Fibroblast of lung (primary cell): Measurements from ENCODE around the gene PDZD2. TPM values are rescaled to one million over a fixed set of nuclear protein-coding genes. Genes with fewer than 3 reads are reported as not detected.
A peak's percentile ranks its signal among the peaks of the same experiment; 100 is the strongest.

Source experiments
- DNase-seq, 2 donors: peaks; one replicate each; pipeline versions ENCODE4 v3.0.0 to v3.0.0-alpha.2; 2010; ENCODE audit warnings: low read depth in 2 of 2
- H2AFZ ChIP-seq: 2 replicates; pipeline ENCODE4 v1.5.1; 2012; ENCODE audit warnings: low read length, control low read depth, inconsistent platforms
- H3K27ac ChIP-seq: 2 replicates; pipeline ENCODE4 v1.5.1; 2011; ENCODE audit warnings: low read length, control low read depth; ENCODE audit not compliant: insufficient read depth
- H3K27me3 ChIP-seq: 2 replicates; pipeline ENCODE4 v1.5.1; 2011; ENCODE audit warnings: mild to moderate bottlenecking, low read length; ENCODE audit not compliant: control insufficient read depth, insufficient read depth
- H3K36me3 ChIP-seq: 2 replicates; pipeline ENCODE4 v1.5.1; 2011; ENCODE audit warnings: low read length; ENCODE audit not compliant: control insufficient read depth, insufficient read depth
- H3K4me1 ChIP-seq: 2 replicates; pipeline ENCODE4 v1.5.1; 2011; ENCODE audit warnings: low read length; ENCODE audit not compliant: control insufficient read depth, insufficient read depth; ENCODE audit errors: extremely low read depth
- H3K4me2 ChIP-seq: 2 replicates; pipeline ENCODE4 v1.5.1; 2011; ENCODE audit warnings: low read length, control low read depth; ENCODE audit not compliant: insufficient read depth; ENCODE audit errors: extremely low read depth
- H3K4me3 ChIP-seq, 4 experiments: fragments of 200-600 bp in 1 of 4; sonication (generic) in 1 of 4; replicated peaks in 1 of 4; 2 replicates each; pipeline ENCODE4 v1.5.1; 2011 to 2016; ENCODE audit warnings: low read length in 4 of 4, low read depth in 3 of 4, mild to moderate bottlenecking in 3 of 4, control low read depth in 2 of 4, inconsistent platforms in 1 of 4, mixed read lengths in 1 of 4; ENCODE audit not compliant: insufficient read depth in 1 of 4; ENCODE audit errors: control extremely low read depth in 1 of 4
- H3K79me2 ChIP-seq: 2 replicates; pipeline ENCODE4 v1.5.1; 2012; ENCODE audit warnings: mild to moderate bottlenecking, low read length, inconsistent platforms; ENCODE audit not compliant: control insufficient read depth, insufficient read depth
- H3K9ac ChIP-seq: 2 replicates; pipeline ENCODE4 v1.5.1; 2011; ENCODE audit warnings: mild to moderate bottlenecking, low read length, control low read depth; ENCODE audit not compliant: insufficient read depth
- H3K9me3 ChIP-seq: 2 replicates; pipeline ENCODE4 v1.5.1; 2012; ENCODE audit warnings: low read depth, low read length; ENCODE audit not compliant: control insufficient read depth, insufficient read depth
- H4K20me1 ChIP-seq: 2 replicates; pipeline ENCODE4 v1.5.1; 2011; ENCODE audit warnings: low read length; ENCODE audit not compliant: control insufficient read depth, insufficient read depth; ENCODE audit errors: extremely low read depth
- CTCF ChIP-seq, 2 donors: IDR thresholded peaks in 1 of 2; conservative IDR thresholded peaks in 1 of 2; 1 replicate in 1 of 2; 2 replicates in 1 of 2; pipeline ENCODE4 v1.5.1; 2011 to 2012; ENCODE audit warnings: low read length in 2 of 2, control low read depth in 1 of 2, inconsistent platforms in 1 of 2, low read depth in 1 of 2, mild to moderate bottlenecking in 1 of 2
- EZH2 ChIP-seq: IDR thresholded peaks from 2 replicates; pipeline ENCODE4 v1.5.1; 2012; ENCODE audit warnings: low read length, control low read depth, mild to moderate bottlenecking; ENCODE audit errors: missing control alignments
- polyA plus RNA-seq, 2 donors: library from polyadenylated mRNA; depleted of rRNA in 1 of 2; stranded (reverse) in 1 of 2; unstranded in 1 of 2; fragments of >200 nt; gene quantifications; 2 replicates each; pipeline ENCODE4 v1.2.1, GENCODE V29; 2011 to 2012; ENCODE audit warnings: missing spikeins in 1 of 2
- total RNA-seq: library from RNA; depleted of rRNA; stranded (reverse); fragments of >200 nt; gene quantifications from 2 replicates; pipeline ENCODE4 v1.2.1, GENCODE V29; 2014

The PDZD2 gene
- total and polyA plus RNA-seq, 2 donors (not counting 1 experiment from before 2014, with no cell fraction given): 0.33 to 0.40 TPM

GRCh38 chr5:31900296-31900865, 261.4 kb downstream of the PDZD2 start:
- DNase-seq: no peak
- TF ChIP-seq CTCF (conservative IDR thresholded peaks at IDR 0.05 in 1 of 2, IDR thresholded peaks at IDR 0.05 in 1 of 2; ENCODE audit: low read depth in 1 of 2, low read length in 2 of 2) (no peak), EZH2 (no peak)

GRCh38 chr5:31901807-31902530, 263.0 kb downstream of the PDZD2 start:
- H3K9ac ChIP-seq: no peak overlapping the region
- TF ChIP-seq EZH2 (no peak), CTCF (conservative IDR thresholded peaks at IDR 0.05 in 1 of 2, IDR thresholded peaks at IDR 0.05 in 1 of 2; ENCODE audit: low read depth in 1 of 2, low read length in 2 of 2) (no peak)

More at GRCh38 chr5:31900296-31900865, 261.4 kb downstream of the PDZD2 start:
- Histone ChIP-seq H3K9ac (no peak overlapping the region), H3K36me3 (no peaks in the 10 kb centered on the region), H3K79me2 (no peaks in the 10 kb centered on the region), H3K27ac (no peak overlapping the region), H2AFZ (no peak overlapping the region), H3K4me2 (no peak overlapping the region), H3K9me3 (no peaks in the 10 kb centered on the region), H3K27me3 (peaks cover 3% of the 10 kb centered on the region), H4K20me1 (no peaks in the 10 kb centered on the region), H3K4me1 (no peaks in the 10 kb centered on the region), H3K4me3 (no peak overlapping the region)

GRCh38 chr5:31908396-31908795, 269.5 kb downstream of the PDZD2 start:
- no peaks in the 10 kb centered on the region for H3K4me1 ChIP-seq
- no peak overlapping the region for H3K4me2 ChIP-seq
- no peaks in the 10 kb centered on the region for H3K27me3 ChIP-seq
- no peaks in the 10 kb centered on the region for H3K36me3 ChIP-seq
- no peak overlapping the region for H3K4me3 ChIP-seq
- TF ChIP-seq EZH2 (no peak), CTCF (conservative IDR thresholded peaks at IDR 0.05 in 1 of 2, IDR thresholded peaks at IDR 0.05 in 1 of 2; ENCODE audit: low read depth in 1 of 2, low read length in 2 of 2) (no peak)
- H3K9me3 ChIP-seq: no peaks in the 10 kb centered on the region
- H3K79me2 ChIP-seq: no peaks in the 10 kb centered on the region
- H3K27ac ChIP-seq: no peak overlapping the region
- no peak for DNase-seq
- H2AFZ ChIP-seq: no peak overlapping the region
- H4K20me1 ChIP-seq: no peaks in the 10 kb centered on the region
- H3K9ac ChIP-seq: no peak overlapping the region

More at GRCh38 chr5:31901807-31902530, 263.0 kb downstream of the PDZD2 start:
- H3K9me3 ChIP-seq: no peaks in the 10 kb centered on the region
- peak in 1 of 2 donors; percentile 15 for DNase-seq
- no peak overlapping the region for H3K4me3 ChIP-seq
- no peaks in the 10 kb centered on the region for H3K79me2 ChIP-seq
- H3K4me1 ChIP-seq: no peaks in the 10 kb centered on the region
- no peaks in the 10 kb centered on the region for H3K36me3 ChIP-seq
- H4K20me1 ChIP-seq: no peaks in the 10 kb centered on the region
- no peaks in the 10 kb centered on the region for H3K27me3 ChIP-seq
- no peak overlapping the region for H2AFZ ChIP-seq
- no peak overlapping the region for H3K4me2 ChIP-seq
- no peak overlapping the region for H3K27ac ChIP-seq
